ENCODE results near the gene PSME2. TPM values are rescaled to one million over a fixed set of nuclear protein-coding genes. Genes with fewer than 3 reads are reported as not detected.

The PSME2 gene
- total and polyA plus RNA-seq, 2 of the 13 experiments (the other 11 are each of a cell fraction or from before 2014, with no cell fraction given), result 332 to 716 TPM

- 1% methylated on average over 55 of the region's 57 CpGs for WGBS (ENCODE audit: low lambda C conversion rate)
- Histone ChIP-seq H3K4me2 (ENCODE audit: low read depth, low read length) (peak within 1 kb of the TSS; percentile 98), H3K27ac (ENCODE audit: extremely low read length, insufficient read depth, low read length) (peak within 1 kb of the TSS; percentile 76), H3K9ac (ENCODE audit: insufficient read depth, low read depth, low read length) (peak within 1 kb of the TSS; percentile 95), H3K79me2 (ENCODE audit: insufficient read depth, low read length) (peaks cover 40% of the 10 kb centered on the region), H2AFZ (ENCODE audit: low read length) (peak within 1 kb of the TSS; percentile 21), H3K27me3 (ENCODE audit: control insufficient read depth in 1 of 2, insufficient read depth in 2 of 2, low read length in 2 of 2) (peaks cover 0 to 3% of the 10 kb centered on the region in 2 experiments; a peak in 1 of 5 replicates), H3K4me3 (replicated peaks in 1 of 3; ENCODE audit: insufficient read depth in 1 of 3, low read depth in 2 of 3, low read length in 3 of 3) (peak within 1 kb of the TSS; percentile 91 to 100 (median 96)), H3K4me1 (ENCODE audit: insufficient read depth, low read length) (peaks cover 59% of the 10 kb centered on the region), H3K36me3 (replicated peaks in 1 of 2; ENCODE audit: control insufficient read depth in 1 of 2, insufficient read depth in 2 of 2, low read length in 2 of 2) (peaks cover 39 to 54% of the 10 kb centered on the region in 2 experiments), H3K9me3 (ENCODE audit: low read length) (no peaks in the 10 kb centered on the region), H4K20me1 (ENCODE audit: insufficient read depth, low read length) (peaks cover 7% of the 10 kb centered on the region)
- intact Hi-C loops (cut with micrococcal nuclease; ENCODE audit: unreplicated experiment) (loop anchor here (1.0 kb wide), 3 partner anchors 14 to 41 kb away; partner anchors contain the start of genes DCAF11, IPO4, IRF9 and NRL), in situ Hi-C loops (cut with HindIII; ENCODE audit: extremely low pct_ligation_motif_present, low pct_unique_long_range_greater_than_20kb) (loop anchor here (25.0 kb wide), 1 partner anchor 835 kb away; the partner anchor contains the start of genes BCL2L2, PABPN1 and PPP1R3E)
- BruUV-seq (replicated peaks), result no TSS peak
- FAIRE-seq (peak; percentile 100), DNase-seq (ENCODE audit: low spot score) (peak; percentile 100), ATAC-seq (peak; percentile 90)
- CTCF ChIA-PET (ENCODE audit: low intra/inter-chr PET ratio, low total read pairs), result no interaction called here
- POLR2A ChIA-PET, result interaction anchor here (0.6 to 8.5 kb wide), 66 partner anchors 11 to 1558 kb away, joined by 3 to 279 read pairs (median 5); partner anchors contain the start of genes ACIN1, BCL2L2, C14orf119 and CARMIL3
- TF ChIP-seq ZNF564 (CRISPR knock-in tag; IDR thresholded peaks at IDR 0.05), result no peak
- no peak for TF ChIP-seq CEBPZ (IDR thresholded peaks at IDR 0.05; ENCODE audit: low read length)
- no peak for TF ChIP-seq SMARCC2 (IDR thresholded peaks at IDR 0.05)
- no peak for TF ChIP-seq JDP2 (CRISPR knock-in tag; IDR thresholded peaks at IDR 0.05; ENCODE audit: borderline replicate concordance)
- peak; percentile 97 for TF ChIP-seq NR2C2 (CRISPR knock-in tag; IDR thresholded peaks at IDR 0.05; ENCODE audit: borderline replicate concordance)
- no peak; the same call in 1 of the 2 replicates for TF ChIP-seq PAX8 (CRISPR knock-in tag; IDR thresholded peaks at IDR 0.05; ENCODE audit: borderline replicate concordance)
- TF ChIP-seq PCBP1 (IDR thresholded peaks at IDR 0.05; ENCODE audit: borderline replicate concordance, low read depth, low read length), result no peak
- no peak for TF ChIP-seq ZNF75D (CRISPR knock-in tag; IDR thresholded peaks at IDR 0.05; ENCODE audit: borderline replicate concordance)
- TF ChIP-seq NFIC (IDR thresholded peaks at IDR 0.05; ENCODE audit: low read length), result no peak
- TF ChIP-seq ZUFSP (CRISPR knock-in tag; IDR thresholded peaks at IDR 0.05; ENCODE audit: borderline replicate concordance), result no peak
- TF ChIP-seq CBX5 (CRISPR knock-in tag; IDR thresholded peaks at IDR 0.05; ENCODE audit: borderline replicate concordance), result 0 out of 2 replicates have a peak, but pooled peaks have one; percentile 39
- no peak for TF ChIP-seq SATB2 (CRISPR knock-in tag; IDR thresholded peaks at IDR 0.05)
- TF ChIP-seq FOXJ3 (CRISPR knock-in tag; IDR thresholded peaks at IDR 0.05; ENCODE audit: borderline replicate concordance), result no peak
- TF ChIP-seq ZNF550 (CRISPR knock-in tag; IDR thresholded peaks at IDR 0.05; ENCODE audit: borderline replicate concordance), result peak; percentile 99
- TF ChIP-seq XRCC5 (optimal IDR thresholded peaks at IDR 0.05; ENCODE audit: low read length), result no peak
- no peak for TF ChIP-seq ZNF740 (CRISPR knock-in tag; IDR thresholded peaks at IDR 0.05)
- no peak for TF ChIP-seq ZNF530 (CRISPR knock-in tag; IDR thresholded peaks at IDR 0.05; ENCODE audit: low read depth)
These were observed 759 bp upstream of the PSME2 start, which contains the start of gene RNF31 for GRCh38 chr14:24146978-24147760. Gene RNF31, plus strand, starts transcription at chr14:24147498. Its CDS starts 201 bp downstream, at chr14:24147699.
